ENCODE measurements around the gene SSR3. TPM values are rescaled to one million over a fixed set of nuclear protein-coding genes. Genes with fewer than 3 reads are reported as not detected.
"Not testable (repeated sequence)": the region's sequence is repeated elsewhere in the genome, so short reads cannot be mapped to it uniquely, and the experiment has no call there.

Gene SSR3
- total and polyA plus RNA-seq, 7 experiments from 2014 or later: 56.0 to 158 (median 85.2) TPM

- H3K27me3 Mint-ChIP-seq: peaks cover 0 to 34% (median 12%) of the 10 kb centered on the region in 5 donors
- H3K4me1 ChIP-seq (ENCODE audit: control insufficient read depth in 2 of 2, insufficient read depth in 2 of 2, low read length in 2 of 2); H3K36me3 Mint-ChIP-seq; H3K9me3 Mint-ChIP-seq; DNase-seq; H3K4me3 ChIP-seq (ENCODE audit: low read length); intact Hi-C loops (cut with micrococcal nuclease); H3K9me3 ChIP-seq (ENCODE audit: control insufficient read depth in 2 of 3, low read length in 3 of 3); H3K27ac ChIP-seq (ENCODE audit: low read depth, low read length); ATAC-seq; H3K4me3 Mint-ChIP-seq; H3K36me3 ChIP-seq (ENCODE audit: control insufficient read depth in 2 of 3, insufficient read depth in 3 of 3, low read length in 3 of 3); H3K27me3 ChIP-seq (ENCODE audit: control insufficient read depth in 2 of 2, insufficient read depth in 2 of 2, low read length in 2 of 2); H3K27ac Mint-ChIP-seq; CTCF ChIA-PET; H3K4me1 Mint-ChIP-seq: not testable (repeated sequence)
- POLR2A ChIA-PET: interaction anchor here (0.7 kb wide), 1 partner anchor 15 kb away, joined by 3 read pairs; no protein-coding TSS in a partner anchor
Measured at GRCh38 chr3:156569016-156569415, 14.1 kb upstream of the SSR3 start.

- no peak for ATAC-seq
- ChIA-PET POLR2A (interaction anchor here (0.6 to 1.8 kb wide), 2 partner anchors 9 to 310 kb away, joined by 3 to 7 read pairs; partner anchors contain the start of gene SSR3), CTCF (interaction anchor here (0.6 to 0.7 kb wide), 2 partner anchors 51 to 510 kb away, joined by 3 read pairs; no protein-coding TSS in a partner anchor)
- Histone ChIP-seq H3K27ac (ENCODE audit: low read depth, low read length) (no peak overlapping the region), H3K4me3 (ENCODE audit: low read length) (no peak overlapping the region), H3K9me3 (ENCODE audit: control insufficient read depth in 2 of 3, low read length in 3 of 3) (no peaks in the 10 kb centered on the region), H3K36me3 (ENCODE audit: control insufficient read depth in 2 of 3, insufficient read depth in 3 of 3, low read length in 3 of 3) (no peaks in the 10 kb centered on the region), H3K27me3 (ENCODE audit: control insufficient read depth in 2 of 2, insufficient read depth in 2 of 2, low read length in 2 of 2) (no peaks in the 10 kb centered on the region), H3K4me1 (ENCODE audit: control insufficient read depth in 2 of 2, insufficient read depth in 2 of 2, low read length in 2 of 2) (no peaks in the 10 kb centered on the region)
- H3K9me3 Mint-ChIP-seq: peaks cover 0 to 5% (median 0%) of the 10 kb centered on the region in 11 donors
- H3K27me3 Mint-ChIP-seq: peaks cover 6 to 30% (median 13%) of the 10 kb centered on the region in 5 donors
- intact Hi-C loops (cut with micrococcal nuclease): no loop called here
- peaks cover 0 to 14% (median 0%) of the 10 kb centered on the region in 7 donors for H3K4me1 Mint-ChIP-seq
- no peak overlapping the region for H3K27ac Mint-ChIP-seq
- no peak for DNase-seq
- H3K36me3 Mint-ChIP-seq: peaks cover 0 to 5% (median 0%) of the 10 kb centered on the region in 5 donors
- H3K4me3 Mint-ChIP-seq: no peak overlapping the region
Measured at GRCh38 chr3:156563900-156564682, 9.2 kb upstream of the SSR3 start.

- POLR2A ChIA-PET: interaction anchor here (0.7 kb wide), 1 partner anchor 23 kb away, joined by 3 read pairs; no protein-coding TSS in a partner anchor
- H3K36me3 ChIP-seq (ENCODE audit: control insufficient read depth in 2 of 3, insufficient read depth in 3 of 3, low read length in 3 of 3): not testable (repeated sequence)
Measured at GRCh38 chr3:156562486-156562885, 7.6 kb upstream of the SSR3 start.

GRCh38 chr3:156561533-156561932 lies 6.6 kb upstream of the SSR3 start:
- no peaks in the 10 kb centered on the region for H3K27me3 ChIP-seq (ENCODE audit: control insufficient read depth in 2 of 2, insufficient read depth in 2 of 2, low read length in 2 of 2)
- Mint-ChIP-seq H3K9me3 (no peaks in the 10 kb centered on the region), H3K4me3 (no peak overlapping the region), H3K27me3 (peaks cover 6 to 30% (median 11%) of the 10 kb centered on the region in 5 donors), H3K27ac (no peak overlapping the region), H3K36me3 (no peaks in the 10 kb centered on the region), H3K4me1 (peaks cover 0 to 19% (median 0%) of the 10 kb centered on the region in 7 donors)
- DNase-seq (no peak), ATAC-seq (no peak)
- no peak overlapping the region for H3K27ac ChIP-seq (ENCODE audit: low read depth, low read length)
- H3K4me1 ChIP-seq (ENCODE audit: control insufficient read depth in 2 of 2, insufficient read depth in 2 of 2, low read length in 2 of 2): no peaks in the 10 kb centered on the region
- H3K36me3 ChIP-seq (ENCODE audit: control insufficient read depth in 2 of 3, insufficient read depth in 3 of 3, low read length in 3 of 3): no peaks in the 10 kb centered on the region
- H3K9me3 ChIP-seq (ENCODE audit: control insufficient read depth in 2 of 3, low read length in 3 of 3): no peaks in the 10 kb centered on the region
- H3K4me3 ChIP-seq (ENCODE audit: low read length): no peak overlapping the region
- ChIA-PET POLR2A (no interaction called here), CTCF (no interaction called here)
- intact Hi-C loops (cut with micrococcal nuclease): no loop called here

More at GRCh38 chr3:156562486-156562885, 7.6 kb upstream of the SSR3 start:
- intact Hi-C loops (cut with micrococcal nuclease); H3K27ac ChIP-seq (ENCODE audit: low read depth, low read length); H3K27me3 ChIP-seq (ENCODE audit: control insufficient read depth in 2 of 2, insufficient read depth in 2 of 2, low read length in 2 of 2); H3K9me3 ChIP-seq (ENCODE audit: control insufficient read depth in 2 of 3, low read length in 3 of 3); H3K9me3 Mint-ChIP-seq; ATAC-seq; H3K36me3 Mint-ChIP-seq; DNase-seq; H3K4me1 ChIP-seq (ENCODE audit: control insufficient read depth in 2 of 2, insufficient read depth in 2 of 2, low read length in 2 of 2); H3K4me3 Mint-ChIP-seq; H3K27ac Mint-ChIP-seq; H3K4me3 ChIP-seq (ENCODE audit: low read length): not testable (repeated sequence)
- H3K27me3 Mint-ChIP-seq: peaks cover 6 to 30% (median 13%) of the 10 kb centered on the region in 5 donors
- H3K4me1 Mint-ChIP-seq: peaks cover 0 to 19% (median 0%) of the 10 kb centered on the region in 7 donors
- CTCF ChIA-PET: interaction anchor here (0.6 kb wide), 1 partner anchor 265 kb away, joined by 3 read pairs; no protein-coding TSS in a partner anchor

GRCh38 chr3:156559321-156559720 lies 4.4 kb upstream of the SSR3 start:
- intact Hi-C loops (cut with micrococcal nuclease): loop anchor here in 1 of 2 donors (10.0 kb wide), 1 partner anchor 705 kb away; the partner anchor contains the start of gene SLC33A1
- H3K27ac Mint-ChIP-seq: no peak overlapping the region
- ChIA-PET POLR2A (no interaction called here), CTCF (no interaction called here)
- no peak overlapping the region for H3K4me3 ChIP-seq (ENCODE audit: low read length)
- H3K4me3 Mint-ChIP-seq: no peak overlapping the region
- no peaks in the 10 kb centered on the region for H3K27me3 ChIP-seq (ENCODE audit: control insufficient read depth in 2 of 2, insufficient read depth in 2 of 2, low read length in 2 of 2)
- H3K4me1 Mint-ChIP-seq: peaks cover 0 to 29% (median 7%) of the 10 kb centered on the region in 7 donors
- no peaks in the 10 kb centered on the region for H3K9me3 ChIP-seq (ENCODE audit: control insufficient read depth in 2 of 3, low read length in 3 of 3)
- H3K36me3 ChIP-seq (ENCODE audit: control insufficient read depth in 2 of 3, insufficient read depth in 3 of 3, low read length in 3 of 3): peaks cover 0 to 6% (median 0%) of the 10 kb centered on the region in 3 experiments
- peaks cover 6 to 24% (median 11%) of the 10 kb centered on the region in 5 donors for H3K27me3 Mint-ChIP-seq
- no peak for ATAC-seq
- no peak for DNase-seq
- H3K36me3 Mint-ChIP-seq: no peaks in the 10 kb centered on the region
- H3K27ac ChIP-seq (ENCODE audit: low read depth, low read length): no peak overlapping the region
- peaks cover 0 to 4% of the 10 kb centered on the region in 2 donors for H3K4me1 ChIP-seq (ENCODE audit: control insufficient read depth in 2 of 2, insufficient read depth in 2 of 2, low read length in 2 of 2)
- H3K9me3 Mint-ChIP-seq: peaks cover 0 to 5% (median 0%) of the 10 kb centered on the region in 11 donors

GRCh38 chr3:156558389-156558788 lies 3.5 kb upstream of the SSR3 start:
- Histone ChIP-seq H3K4me1 (ENCODE audit: control insufficient read depth in 2 of 2, insufficient read depth in 2 of 2, low read length in 2 of 2) (peaks cover 4 to 9% of the 10 kb centered on the region in 2 donors), H3K36me3 (ENCODE audit: control insufficient read depth in 2 of 3, insufficient read depth in 3 of 3, low read length in 3 of 3) (peaks cover 0 to 6% (median 0%) of the 10 kb centered on the region in 3 experiments), H3K27me3 (ENCODE audit: control insufficient read depth in 2 of 2, insufficient read depth in 2 of 2, low read length in 2 of 2) (no peaks in the 10 kb centered on the region), H3K9me3 (ENCODE audit: control insufficient read depth in 2 of 3, low read length in 3 of 3) (no peaks in the 10 kb centered on the region), H3K4me3 (ENCODE audit: low read length) (no peak overlapping the region), H3K27ac (ENCODE audit: low read depth, low read length) (no peak overlapping the region)
- no peak for DNase-seq
- no peak for ATAC-seq
- CTCF ChIA-PET: no interaction called here
- POLR2A ChIA-PET: no interaction called here
- intact Hi-C loops (cut with micrococcal nuclease): loop anchor here in 1 of 2 donors (10.0 kb wide), 1 partner anchor 704 kb away; the partner anchor contains the start of gene SLC33A1
- H3K36me3 Mint-ChIP-seq: peaks cover 0 to 3% (median 0%) of the 10 kb centered on the region in 5 donors
- peaks cover 7 to 30% (median 16%) of the 10 kb centered on the region in 7 donors for H3K4me1 Mint-ChIP-seq
- no peak overlapping the region for H3K27ac Mint-ChIP-seq
- H3K9me3 Mint-ChIP-seq: peaks cover 0 to 5% (median 0%) of the 10 kb centered on the region in 11 donors
- no peak overlapping the region for H3K4me3 Mint-ChIP-seq
- H3K27me3 Mint-ChIP-seq: peaks cover 0 to 15% (median 4%) of the 10 kb centered on the region in 5 donors
